HL-60 (cell line): ENCODE results near the gene FBH1.
"Not testable (repeated sequence)": the region's sequence is repeated elsewhere in the genome, so short reads cannot be mapped to it uniquely, and the experiment has no call there.

Experiments used
- DNase-seq, 2 experiments: peaks; one replicate each; pipeline ENCODE4 v3.0.0-alpha.2; 2010 to 2020; ENCODE audit warnings: low read depth in 1 of 2, low spot score in 1 of 2
- H3K27ac ChIP-seq: fragments of 250-450 bp; sonication (Bioruptor Pico); replicated peaks from 2 replicates; pipeline ENCODE4 v1.5.1; 2020; ENCODE audit warnings: mild to moderate bottlenecking, moderate library complexity
- H3K27me3 ChIP-seq: fragments of 250-450 bp; sonication (Bioruptor Pico); 2 replicates; pipeline ENCODE4 v1.5.1; 2021; ENCODE audit warnings: mild to moderate bottlenecking, moderate library complexity; ENCODE audit not compliant: insufficient read depth, poor library complexity, severe bottlenecking
- H3K4me3 ChIP-seq: replicated peaks from 2 replicates; pipeline ENCODE4 v1.5.1; 2011; ENCODE audit warnings: mild to moderate bottlenecking, control low read depth, low read length; ENCODE audit not compliant: insufficient read depth
- GABPA ChIP-seq: IDR thresholded peaks from 2 replicates; pipeline ENCODE4 v1.6.1; 2012; ENCODE audit warnings: low read depth
- POLR2AphosphoS5 ChIP-seq: IDR thresholded peaks from 2 replicates; pipeline ENCODE4 v1.6.1; 2012; ENCODE audit warnings: low read depth
- SPI1 ChIP-seq: IDR thresholded peaks from 2 replicates; pipeline ENCODE4 v1.6.1; 2012; ENCODE audit warnings: low read depth, mild to moderate bottlenecking, borderline replicate concordance
- TF ChIP-seq, protein P1 (sequence below): IDR thresholded peaks from 2 replicates; pipeline ENCODE4 v1.6.1; 2012; ENCODE audit warnings: low read depth; ENCODE audit not compliant: insufficient replicate concordance
- TF ChIP-seq, protein P2 (sequence below): IDR thresholded peaks from one replicate; pipeline ENCODE4 v1.5.1; 2011; ENCODE audit warnings: low read length, control low read depth, inconsistent platforms; ENCODE audit not compliant: insufficient read depth

FBH1 gene

DNA sequence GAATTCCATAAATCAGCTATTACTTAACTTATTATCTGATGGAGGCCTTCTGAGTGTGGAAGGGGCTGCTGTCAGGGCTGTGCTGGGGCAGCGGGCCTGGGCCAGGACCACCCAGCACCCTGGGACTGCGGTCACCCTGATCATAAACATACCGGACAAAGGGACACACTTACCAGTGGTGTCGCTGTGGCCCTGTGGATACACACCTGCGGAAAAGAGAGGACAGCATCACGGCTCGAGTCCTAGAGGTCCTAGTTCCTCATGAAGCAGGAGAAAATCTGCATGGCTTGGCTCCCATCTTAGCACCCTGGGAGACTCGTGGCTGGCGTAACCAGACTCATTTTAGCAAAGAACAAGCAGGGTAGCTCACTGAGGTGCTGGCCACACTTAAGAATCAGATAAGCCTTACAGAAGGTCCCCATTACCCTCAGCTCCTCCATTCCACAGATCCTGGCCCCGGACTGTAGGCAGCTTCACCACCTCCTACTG, 69.6 kb downstream of the FBH1 start:
- TF ChIP-seq, protein P1, sequence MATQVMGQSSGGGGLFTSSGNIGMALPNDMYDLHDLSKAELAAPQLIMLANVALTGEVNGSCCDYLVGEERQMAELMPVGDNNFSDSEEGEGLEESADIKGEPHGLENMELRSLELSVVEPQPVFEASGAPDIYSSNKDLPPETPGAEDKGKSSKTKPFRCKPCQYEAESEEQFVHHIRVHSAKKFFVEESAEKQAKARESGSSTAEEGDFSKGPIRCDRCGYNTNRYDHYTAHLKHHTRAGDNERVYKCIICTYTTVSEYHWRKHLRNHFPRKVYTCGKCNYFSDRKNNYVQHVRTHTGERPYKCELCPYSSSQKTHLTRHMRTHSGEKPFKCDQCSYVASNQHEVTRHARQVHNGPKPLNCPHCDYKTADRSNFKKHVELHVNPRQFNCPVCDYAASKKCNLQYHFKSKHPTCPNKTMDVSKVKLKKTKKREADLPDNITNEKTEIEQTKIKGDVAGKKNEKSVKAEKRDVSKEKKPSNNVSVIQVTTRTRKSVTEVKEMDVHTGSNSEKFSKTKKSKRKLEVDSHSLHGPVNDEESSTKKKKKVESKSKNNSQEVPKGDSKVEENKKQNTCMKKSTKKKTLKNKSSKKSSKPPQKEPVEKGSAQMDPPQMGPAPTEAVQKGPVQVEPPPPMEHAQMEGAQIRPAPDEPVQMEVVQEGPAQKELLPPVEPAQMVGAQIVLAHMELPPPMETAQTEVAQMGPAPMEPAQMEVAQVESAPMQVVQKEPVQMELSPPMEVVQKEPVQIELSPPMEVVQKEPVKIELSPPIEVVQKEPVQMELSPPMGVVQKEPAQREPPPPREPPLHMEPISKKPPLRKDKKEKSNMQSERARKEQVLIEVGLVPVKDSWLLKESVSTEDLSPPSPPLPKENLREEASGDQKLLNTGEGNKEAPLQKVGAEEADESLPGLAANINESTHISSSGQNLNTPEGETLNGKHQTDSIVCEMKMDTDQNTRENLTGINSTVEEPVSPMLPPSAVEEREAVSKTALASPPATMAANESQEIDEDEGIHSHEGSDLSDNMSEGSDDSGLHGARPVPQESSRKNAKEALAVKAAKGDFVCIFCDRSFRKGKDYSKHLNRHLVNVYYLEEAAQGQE: no peak
- H3K27ac ChIP-seq: no peak overlapping the region
- H3K4me3 ChIP-seq: no peak overlapping the region
- DNase-seq: no peak
- H3K27me3 ChIP-seq: no peaks in the 10 kb centered on the region

DNA sequence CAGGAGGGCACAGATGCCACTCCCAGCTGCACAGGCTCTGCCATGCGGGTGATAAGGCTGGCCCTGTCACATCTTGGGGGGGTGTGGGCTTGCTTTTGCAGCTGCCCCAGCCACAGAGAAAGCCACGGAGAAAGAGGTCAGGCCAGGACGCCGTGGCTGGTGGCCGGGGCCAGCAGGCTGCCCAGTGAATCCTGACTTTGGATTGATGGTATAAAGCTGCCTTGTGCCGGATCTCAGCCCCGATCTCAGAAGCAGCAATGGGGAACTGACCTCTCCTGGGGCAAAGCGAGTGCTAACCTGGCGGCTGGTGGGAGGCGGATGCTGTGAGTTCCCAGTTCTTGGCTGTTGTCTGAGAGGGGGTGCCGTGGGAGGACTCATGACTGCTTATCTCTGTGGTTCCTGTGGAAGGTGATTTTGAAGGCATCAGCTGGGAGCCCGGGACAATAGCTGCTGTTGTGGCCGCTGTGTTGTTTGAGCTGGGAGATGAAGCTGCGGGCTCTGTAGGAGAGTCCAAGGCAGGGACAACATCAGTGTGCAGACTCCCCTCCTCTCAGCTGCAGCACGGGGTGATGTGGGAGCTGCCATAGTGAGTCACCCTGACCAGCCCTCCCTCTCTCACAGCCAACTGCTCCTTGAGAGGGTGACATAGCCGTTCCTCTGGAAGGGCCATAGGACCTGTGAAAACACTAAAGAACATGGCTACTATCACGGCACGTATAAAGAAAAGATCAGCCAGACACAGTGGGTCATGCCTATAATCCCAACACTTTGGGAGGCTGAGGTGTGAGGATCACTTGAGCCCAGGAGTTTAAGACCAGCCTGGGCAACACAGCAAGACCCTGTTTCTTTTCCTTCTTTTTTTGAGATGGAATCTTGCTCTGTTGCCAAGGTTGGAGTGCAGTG, 70.3 kb downstream of the FBH1 start:
- Histone ChIP-seq H3K4me3 (no peak overlapping the region), H3K27me3 (no peaks in the 10 kb centered on the region), H3K27ac (no peak overlapping the region)
- TF ChIP-seq, protein P1: no peak
- TF ChIP-seq SPI1 (no peak), POLR2AphosphoS5 (no peak), GABPA (no peak)
- TF ChIP-seq, protein P2, sequence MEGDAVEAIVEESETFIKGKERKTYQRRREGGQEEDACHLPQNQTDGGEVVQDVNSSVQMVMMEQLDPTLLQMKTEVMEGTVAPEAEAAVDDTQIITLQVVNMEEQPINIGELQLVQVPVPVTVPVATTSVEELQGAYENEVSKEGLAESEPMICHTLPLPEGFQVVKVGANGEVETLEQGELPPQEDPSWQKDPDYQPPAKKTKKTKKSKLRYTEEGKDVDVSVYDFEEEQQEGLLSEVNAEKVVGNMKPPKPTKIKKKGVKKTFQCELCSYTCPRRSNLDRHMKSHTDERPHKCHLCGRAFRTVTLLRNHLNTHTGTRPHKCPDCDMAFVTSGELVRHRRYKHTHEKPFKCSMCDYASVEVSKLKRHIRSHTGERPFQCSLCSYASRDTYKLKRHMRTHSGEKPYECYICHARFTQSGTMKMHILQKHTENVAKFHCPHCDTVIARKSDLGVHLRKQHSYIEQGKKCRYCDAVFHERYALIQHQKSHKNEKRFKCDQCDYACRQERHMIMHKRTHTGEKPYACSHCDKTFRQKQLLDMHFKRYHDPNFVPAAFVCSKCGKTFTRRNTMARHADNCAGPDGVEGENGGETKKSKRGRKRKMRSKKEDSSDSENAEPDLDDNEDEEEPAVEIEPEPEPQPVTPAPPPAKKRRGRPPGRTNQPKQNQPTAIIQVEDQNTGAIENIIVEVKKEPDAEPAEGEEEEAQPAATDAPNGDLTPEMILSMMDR: no peak
- DNase-seq: no peak

DNA sequence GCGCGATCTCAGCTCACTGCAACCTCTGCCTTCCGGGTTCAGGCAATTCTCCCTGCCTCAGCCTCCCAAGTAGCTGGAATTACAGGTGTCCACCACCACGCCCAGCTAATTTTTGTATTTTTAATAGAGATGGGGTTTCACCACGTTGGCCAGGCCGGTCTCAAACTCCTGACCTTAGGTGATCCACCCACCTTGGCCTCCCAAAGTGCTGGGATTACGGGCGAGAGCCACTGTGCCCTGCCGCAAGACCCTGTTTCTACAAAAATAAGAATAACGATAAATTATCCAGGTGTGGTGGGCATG, 70.9 kb downstream of the FBH1 start:
- H3K4me3 ChIP-seq, H3K27ac ChIP-seq, H3K27me3 ChIP-seq, DNase-seq: not testable (repeated sequence)

DNA sequence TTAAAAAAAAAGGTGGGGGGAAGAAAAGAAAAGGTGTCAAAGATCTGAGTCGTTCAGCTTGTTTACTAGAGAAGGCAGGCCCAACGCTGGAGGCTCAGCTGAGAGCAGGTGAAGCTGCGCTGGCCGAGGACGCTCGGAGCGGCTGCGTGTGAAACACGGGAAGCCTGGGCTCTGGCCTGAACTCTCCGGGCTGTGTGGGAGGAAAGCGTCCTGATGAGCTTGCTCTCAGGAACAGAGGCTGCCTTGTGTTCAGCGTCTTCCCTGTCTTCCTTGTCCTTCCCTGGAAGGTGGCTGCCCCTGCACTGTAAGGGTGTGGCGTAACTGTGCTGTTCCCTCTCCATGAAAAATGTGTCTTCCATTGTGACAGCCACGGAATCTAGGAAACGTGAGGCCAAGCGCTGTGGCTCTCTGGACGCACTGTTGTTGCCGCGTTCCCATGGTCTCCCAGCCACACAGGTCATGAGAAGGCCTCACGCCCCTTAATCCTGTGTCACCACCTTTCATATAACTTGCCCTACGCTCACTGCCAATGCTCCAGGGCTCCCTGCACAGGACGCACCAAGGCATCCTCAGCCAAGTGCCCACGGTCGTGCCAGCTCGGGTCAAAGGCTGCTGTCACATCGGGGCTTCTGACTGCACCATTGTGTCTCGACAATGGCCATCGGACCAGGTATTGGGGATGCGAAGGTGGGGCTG, 71.5 kb downstream of the FBH1 start:
- no peak overlapping the region for H3K27ac ChIP-seq
- DNase-seq: no peak
- TF ChIP-seq, protein P1: no peak
- TF ChIP-seq POLR2AphosphoS5: no peak
- TF ChIP-seq, protein P2: no peak
- TF ChIP-seq GABPA: no peak
- TF ChIP-seq SPI1: no peak
- no peaks in the 10 kb centered on the region for H3K27me3 ChIP-seq
- H3K4me3 ChIP-seq: no peak overlapping the region

DNA sequence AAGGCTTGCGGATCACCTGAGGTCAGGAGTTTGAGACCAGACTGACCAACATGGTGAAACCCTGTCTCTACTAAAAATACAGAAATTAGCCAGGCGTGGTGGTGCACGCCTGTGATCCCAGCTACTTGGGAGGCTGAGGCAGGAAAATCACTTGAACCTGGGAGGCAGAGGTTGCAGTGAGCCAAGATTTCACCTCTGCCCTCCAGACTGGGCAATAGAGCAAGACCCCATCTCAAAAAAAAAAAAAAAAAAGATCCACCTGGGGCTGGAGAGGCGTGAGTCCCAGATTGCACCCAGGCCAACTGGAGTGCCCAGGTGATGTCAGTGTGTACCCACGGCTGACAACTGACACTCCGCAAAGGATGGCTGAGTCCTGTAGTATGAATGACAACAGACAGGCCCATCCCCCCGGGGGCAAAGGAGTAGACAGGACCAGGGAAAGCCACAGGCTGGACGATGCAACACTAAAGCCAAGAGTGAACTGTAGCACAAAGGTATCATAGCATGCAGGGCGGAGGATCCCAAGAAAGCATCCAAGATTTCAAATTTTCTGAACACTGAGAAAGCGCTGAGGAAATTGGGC, 72.4 kb downstream of the FBH1 start:
- H3K27me3 ChIP-seq, DNase-seq, H3K4me3 ChIP-seq, H3K27ac ChIP-seq: not testable (repeated sequence)
